Neuronal stem cell (in vitro differentiated cells): Measurements from ENCODE around the gene DCAF8L2.

Experiments used
- DNase-seq: peaks from one replicate; pipeline ENCODE4 v3.0.0-alpha.2; 2013; ENCODE audit warnings: low spot score
- H2AFZ ChIP-seq: one replicate; pipeline ENCODE4 v1.6.1; 2013; ENCODE audit warnings: mild to moderate bottlenecking, low read length, inconsistent platforms
- H2AK5ac ChIP-seq: 2 replicates; pipeline ENCODE4 v1.6.1; 2013; ENCODE audit warnings: low read depth, mild to moderate bottlenecking, inconsistent platforms, low read length, moderate library complexity, mixed read lengths
- H2BK120ac ChIP-seq: 2 replicates; pipeline ENCODE4 v1.6.1; 2013; ENCODE audit warnings: low read depth, mild to moderate bottlenecking, inconsistent platforms, low read length, moderate library complexity, mixed read lengths
- H2BK12ac ChIP-seq: one replicate; pipeline ENCODE4 v1.6.1; 2013; ENCODE audit warnings: low read length, inconsistent platforms
- H2BK15ac ChIP-seq: 2 replicates; pipeline ENCODE4 v1.6.1; 2013; ENCODE audit warnings: mild to moderate bottlenecking, low read length, inconsistent platforms, mixed read lengths
- H2BK5ac ChIP-seq: one replicate; pipeline ENCODE4 v1.6.1; 2013; ENCODE audit warnings: inconsistent platforms, mild to moderate bottlenecking, low read length, moderate library complexity
- H3K14ac ChIP-seq: one replicate; pipeline ENCODE4 v1.6.1; 2013; ENCODE audit warnings: low read length, inconsistent platforms
- H3K18ac ChIP-seq: 2 replicates; pipeline ENCODE4 v1.6.1; 2013; ENCODE audit warnings: low read length, inconsistent platforms
- H3K23ac ChIP-seq: 2 replicates; pipeline ENCODE4 v1.6.1; 2013; ENCODE audit warnings: low read depth, mild to moderate bottlenecking, mixed read lengths, low read length, inconsistent platforms; ENCODE audit not compliant: poor library complexity
- H3K27ac ChIP-seq: replicated peaks from 3 replicates; pipeline ENCODE4 v1.5.1; 2013; ENCODE audit warnings: low read length, inconsistent platforms
- H3K27me3 ChIP-seq, 3 experiments: 2 replicates each; pipeline ENCODE4 v1.6.1; 2013; ENCODE audit warnings: low read length in 3 of 3, mild to moderate bottlenecking in 2 of 3, inconsistent platforms in 1 of 3, low read depth in 1 of 3, mixed read lengths in 1 of 3, moderate library complexity in 1 of 3; ENCODE audit not compliant: control insufficient read depth in 3 of 3, insufficient read depth in 3 of 3
- H3K36me3 ChIP-seq, 2 donors: replicated peaks in 1 of 2; 2 replicates each; pipeline ENCODE4 v1.6.1; 2013; ENCODE audit warnings: low read length in 2 of 2; ENCODE audit not compliant: control insufficient read depth in 2 of 2, insufficient read depth in 2 of 2
- H3K4ac ChIP-seq: 2 replicates; pipeline ENCODE4 v1.6.1; 2013; ENCODE audit warnings: inconsistent platforms, mild to moderate bottlenecking, low read length, moderate library complexity
- H3K4me1 ChIP-seq, 2 donors: 1 replicate in 1 of 2; 2 replicates in 1 of 2; pipeline ENCODE4 v1.6.1; 2013; ENCODE audit warnings: low read length in 2 of 2, low read depth in 1 of 2; ENCODE audit not compliant: control insufficient read depth in 2 of 2, insufficient read depth in 1 of 2
- H3K4me2 ChIP-seq: one replicate; pipeline ENCODE4 v1.6.1; 2013; ENCODE audit warnings: mild to moderate bottlenecking, low read length, inconsistent platforms; ENCODE audit not compliant: insufficient read depth, poor library complexity, severe bottlenecking
- H3K4me3 ChIP-seq, 2 donors: 2 replicates each; pipeline ENCODE4 v1.5.1; 2013; ENCODE audit warnings: low read length in 2 of 2, mild to moderate bottlenecking in 2 of 2, inconsistent platforms in 1 of 2, moderate library complexity in 1 of 2
- H3K79me1 ChIP-seq: one replicate; pipeline ENCODE4 v1.6.1; 2013; ENCODE audit warnings: low read depth, mild to moderate bottlenecking, inconsistent platforms, low read length, moderate library complexity
- H3K9ac ChIP-seq: one replicate; pipeline ENCODE4 v1.6.1; 2013; ENCODE audit warnings: mild to moderate bottlenecking, low read depth, low read length, inconsistent platforms; ENCODE audit not compliant: poor library complexity
- H3K9me3 ChIP-seq, 2 donors: replicated peaks in 1 of 2; 2 replicates each; pipeline versions ENCODE3 to v1.6.1; 2013; ENCODE audit warnings: low read length in 2 of 2, mild to moderate bottlenecking in 2 of 2, inconsistent platforms in 1 of 2, low read depth in 1 of 2, mixed read lengths in 1 of 2, moderate library complexity in 1 of 2; ENCODE audit not compliant: control insufficient read depth in 2 of 2, insufficient read depth in 1 of 2
- H4K8ac ChIP-seq: one replicate; pipeline ENCODE4 v1.6.1; 2013; ENCODE audit warnings: low read depth, mild to moderate bottlenecking, inconsistent platforms, low read length, moderate library complexity
- H4K91ac ChIP-seq: one replicate; pipeline ENCODE4 v1.6.1; 2013; ENCODE audit warnings: low read length, low read depth, mild to moderate bottlenecking, inconsistent platforms; ENCODE audit not compliant: poor library complexity
- WGBS, 2 donors: extraction: QIAGEN DNeasy Blood & Tissue Kit; methylation state at CpG; one replicate each; pipeline ENCODE4 v1.1.7; 2013; ENCODE audit warnings: missing lambda C conversion rate in 2 of 2, mixed read lengths in 1 of 2; ENCODE audit not compliant: insufficient read length in 2 of 2, insufficient replicate concordance in 1 of 2; ENCODE audit errors: extremely low coverage in 2 of 2; 5-methylcytosine and 5-hydroxymethylcytosine counted together

Gene DCAF8L2

GRCh38 chrX:27767387-27767786 is 177.2 kb downstream of the DCAF8L2 start:
- no peak overlapping the region for H3K18ac ChIP-seq
- H3K4me2 ChIP-seq: no peak overlapping the region
- H2AFZ ChIP-seq: no peak overlapping the region
- H3K27ac ChIP-seq: no peak overlapping the region
- H3K9ac ChIP-seq: no peak overlapping the region
- H3K79me1 ChIP-seq: no peaks in the 10 kb centered on the region
- no peak overlapping the region for H2BK5ac ChIP-seq
- no peak overlapping the region for H2BK120ac ChIP-seq
- DNase-seq: no peak
- no peak overlapping the region for H2BK12ac ChIP-seq
- H3K36me3 ChIP-seq: no peaks in the 10 kb centered on the region
- no peak overlapping the region for H3K23ac ChIP-seq
- no peak overlapping the region for H3K4me3 ChIP-seq
- no peak overlapping the region for H2BK15ac ChIP-seq
- H3K9me3 ChIP-seq: no peaks in the 10 kb centered on the region
- H4K91ac ChIP-seq: no peak overlapping the region
- H3K4ac ChIP-seq: no peak overlapping the region
- no peak overlapping the region for H4K8ac ChIP-seq
- H3K4me1 ChIP-seq: no peaks in the 10 kb centered on the region
- H3K14ac ChIP-seq: no peak overlapping the region
- H3K27me3 ChIP-seq: no peaks in the 10 kb centered on the region
- H2AK5ac ChIP-seq: no peak overlapping the region

- DNase-seq: no peak
- H2AFZ ChIP-seq: no peak overlapping the region
- H3K23ac ChIP-seq: no peak overlapping the region
- no peaks in the 10 kb centered on the region for H3K36me3 ChIP-seq
- H4K8ac ChIP-seq: no peak overlapping the region
- no peak overlapping the region for H3K4me3 ChIP-seq
- no peak overlapping the region for H2AK5ac ChIP-seq
- H3K18ac ChIP-seq: no peak overlapping the region
- H3K9me3 ChIP-seq: no peaks in the 10 kb centered on the region
- H3K27me3 ChIP-seq: no peaks in the 10 kb centered on the region
- H2BK12ac ChIP-seq: no peak overlapping the region
- H3K4me2 ChIP-seq: no peak overlapping the region
- no peaks in the 10 kb centered on the region for H3K79me1 ChIP-seq
- H2BK15ac ChIP-seq: no peak overlapping the region
- H3K4ac ChIP-seq: no peak overlapping the region
- WGBS, 2 donors: no CpG with 5 or more reads among the region's 2 CpGs
- no peak overlapping the region for H3K27ac ChIP-seq
- H3K4me1 ChIP-seq: no peaks in the 10 kb centered on the region
- no peak overlapping the region for H3K9ac ChIP-seq
- H4K91ac ChIP-seq: no peak overlapping the region
- H2BK5ac ChIP-seq: no peak overlapping the region
- no peak overlapping the region for H3K14ac ChIP-seq
- no peak overlapping the region for H2BK120ac ChIP-seq
Measured at GRCh38 chrX:27775984-27776383, 185.8 kb downstream of the DCAF8L2 start.

DNA sequence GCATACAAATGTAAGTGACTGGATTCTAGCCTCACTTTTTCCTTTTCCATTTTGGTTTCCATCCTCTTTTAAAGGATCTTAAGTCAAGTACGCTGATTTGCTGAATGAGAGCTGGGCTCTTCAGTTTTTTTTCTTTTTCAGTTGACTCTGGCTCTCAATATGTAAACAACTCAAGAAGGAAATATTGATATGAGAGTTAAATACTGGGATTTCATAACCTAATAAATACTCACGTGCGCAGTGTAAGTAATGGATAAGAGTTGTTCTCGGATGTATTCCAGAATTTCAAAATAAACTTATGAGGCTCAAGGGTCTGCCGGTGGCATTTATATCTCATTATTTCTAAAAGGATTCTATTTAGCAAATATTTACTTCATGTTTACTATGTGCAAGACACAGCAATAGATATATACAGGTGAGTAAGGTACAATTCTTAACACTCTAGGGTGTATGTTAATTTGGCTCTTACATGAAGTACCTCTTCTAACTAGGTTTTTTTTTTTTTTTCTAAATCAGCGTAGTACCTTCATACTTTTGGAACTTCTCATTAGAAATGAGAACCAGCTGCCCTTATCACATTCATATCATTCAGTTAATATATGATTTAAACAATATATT is 206.6 kb downstream of the DCAF8L2 start:
- Histone ChIP-seq H2BK12ac (no peak overlapping the region), H2AFZ (no peak overlapping the region), H3K4ac (no peak overlapping the region), H2AK5ac (no peak overlapping the region), H3K14ac (no peak overlapping the region), H3K27ac (no peak overlapping the region), H3K4me1 (no peaks in the 10 kb centered on the region), H3K9ac (no peak overlapping the region), H3K27me3 (no peaks in the 10 kb centered on the region), H3K36me3 (no peaks in the 10 kb centered on the region), H2BK15ac (no peak overlapping the region), H4K8ac (no peak overlapping the region), H2BK120ac (no peak overlapping the region), H3K18ac (no peak overlapping the region), H3K9me3 (no peaks in the 10 kb centered on the region), H3K79me1 (no peaks in the 10 kb centered on the region), H4K91ac (no peak overlapping the region), H3K23ac (no peak overlapping the region), H2BK5ac (no peak overlapping the region), H3K4me2 (no peak overlapping the region), H3K4me3 (no peak overlapping the region)
- no peak for DNase-seq
- no CpG with 5 or more reads among the region's 6 CpGs for WGBS, 2 donors

DNA sequence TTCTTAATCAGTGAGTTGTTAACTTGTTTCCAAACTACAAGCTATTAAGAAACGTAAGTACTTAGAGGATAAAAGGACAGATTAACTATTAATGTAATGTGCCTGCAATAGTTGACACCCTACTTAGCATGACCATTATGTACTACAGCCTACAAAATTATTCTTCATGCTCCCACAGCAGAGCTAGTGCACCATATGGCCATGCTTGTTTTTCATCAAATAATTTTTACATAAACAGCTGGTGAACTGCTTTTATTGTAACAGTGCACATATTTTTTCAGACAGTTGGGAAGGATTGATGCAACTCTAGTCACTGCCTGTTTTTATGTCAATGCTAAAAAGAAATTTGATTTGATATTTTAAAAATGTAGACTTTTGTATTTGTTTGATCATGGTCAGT is 207.4 kb downstream of the DCAF8L2 start:
- no peak overlapping the region for H2AK5ac ChIP-seq
- WGBS, 2 donors: no CpG with 5 or more reads among the region's 1 CpG
- no peak for DNase-seq
- H3K4me1 ChIP-seq: no peaks in the 10 kb centered on the region
- no peak overlapping the region for H4K8ac ChIP-seq
- no peak overlapping the region for H3K18ac ChIP-seq
- no peak overlapping the region for H3K4me3 ChIP-seq
- H2BK120ac ChIP-seq: no peak overlapping the region
- H3K4me2 ChIP-seq: no peak overlapping the region
- no peak overlapping the region for H2BK5ac ChIP-seq
- H3K4ac ChIP-seq: no peak overlapping the region
- no peak overlapping the region for H3K23ac ChIP-seq
- no peak overlapping the region for H4K91ac ChIP-seq
- H2AFZ ChIP-seq: no peak overlapping the region
- H3K79me1 ChIP-seq: no peaks in the 10 kb centered on the region
- H3K14ac ChIP-seq: no peak overlapping the region
- no peaks in the 10 kb centered on the region for H3K27me3 ChIP-seq
- H2BK15ac ChIP-seq: no peak overlapping the region
- H2BK12ac ChIP-seq: no peak overlapping the region
- H3K9ac ChIP-seq: no peak overlapping the region
- no peak overlapping the region for H3K27ac ChIP-seq
- no peaks in the 10 kb centered on the region for H3K36me3 ChIP-seq
- H3K9me3 ChIP-seq: no peaks in the 10 kb centered on the region
